A673 (cell line): ENCODE measurements around the gene HBG1. TPM values are rescaled to one million over a fixed set of nuclear protein-coding genes. Genes with fewer than 3 reads are reported as not detected.

ENCODE experiments used
- BruUV-seq: library from RNA; stranded (reverse); fragments of 400-500 nt; replicated peaks from 2 replicates; lab custom pipeline; 2021; lab: Mats Ljungman, UMichigan
- CTCF ChIA-PET: fragments of 300-600 bp; sonication (Branson Sonifier 250); formaldehyde crosslinking; loops from one replicate; lab custom pipeline; 2022; ENCODE audit warnings: antibody characterized with exemption; lab: Charles Lee
- POLR2A ChIA-PET: fragments of 300-600 bp; sonication (Branson Sonifier 250); formaldehyde crosslinking; loops from one replicate; lab custom pipeline; 2022; ENCODE audit warnings: antibody characterized with exemption; ENCODE audit not compliant: low non-redundant PET; lab: Charles Lee
- DNase-seq: peaks from one replicate; pipeline ENCODE4 v3.0.0-alpha.2; 2015; ENCODE audit warnings: low spot score
- H3K27ac ChIP-seq: fragments of 200-600 bp; sonication (generic); 2 replicates; pipeline ENCODE4 v1.5.1; 2016; ENCODE audit warnings: mixed run types, low read depth, mild to moderate bottlenecking, mixed read lengths, antibody characterized with exemption, low read length; ENCODE audit not compliant: poor library complexity, severe bottlenecking
- H3K27me3 ChIP-seq: fragments of 200-600 bp; sonication (generic); replicated peaks from 2 replicates; pipeline ENCODE4 v1.6.1; 2017; ENCODE audit warnings: mixed run types, low read depth, mild to moderate bottlenecking, mixed read lengths, antibody characterized with exemption, low read length; ENCODE audit not compliant: insufficient read depth, poor library complexity
- H3K36me3 ChIP-seq: fragments of 200-600 bp; sonication (generic); 2 replicates; pipeline ENCODE4 v1.6.1; 2016; ENCODE audit warnings: mixed run types, mild to moderate bottlenecking, mixed read lengths, antibody characterized with exemption, low read length; ENCODE audit not compliant: insufficient read depth, poor library complexity, severe bottlenecking
- H3K4me1 ChIP-seq: fragments of 200-600 bp; sonication (generic); 2 replicates; pipeline ENCODE4 v1.6.1; 2017; ENCODE audit warnings: mixed run types, mild to moderate bottlenecking, mixed read lengths, antibody characterized with exemption, low read length; ENCODE audit not compliant: insufficient read depth, poor library complexity, severe bottlenecking
- H3K4me3 ChIP-seq: fragments of 200-600 bp; sonication (generic); 2 replicates; pipeline ENCODE4 v1.5.1; 2016; ENCODE audit warnings: low read depth, mixed run types, mild to moderate bottlenecking, mixed read lengths, low read length; ENCODE audit not compliant: poor library complexity, severe bottlenecking
- H3K9me3 ChIP-seq: fragments of 200-600 bp; sonication (generic); 2 replicates; pipeline ENCODE4 v1.6.1; 2016; ENCODE audit warnings: mixed run types, low read depth, mild to moderate bottlenecking, mixed read lengths, antibody characterized with exemption, low read length; ENCODE audit not compliant: poor library complexity, severe bottlenecking
- CTCF ChIP-seq: fragments of 300-800, 200-600 bp; sonication (generic); conservative IDR thresholded peaks from 2 replicates; pipeline ENCODE4 v1.5.1; 2017; ENCODE audit warnings: low read depth, mild to moderate bottlenecking, antibody characterized with exemption, low read length, moderate library complexity, mixed read lengths
- EZH2 ChIP-seq: fragments of 200-600 bp; sonication (generic); IDR thresholded peaks from 2 replicates; pipeline ENCODE4 v1.6.1; 2017; ENCODE audit warnings: borderline replicate concordance, low read depth, mild to moderate bottlenecking, mixed read lengths, antibody characterized with exemption, low read length; ENCODE audit not compliant: poor library complexity, severe bottlenecking
- intact Hi-C: fragments of 100-400 bp; cut with micrococcal nuclease; formaldehyde crosslinking; loops from one replicate; pipeline ENCODE4 v1.10.0; 2022; ENCODE audit not compliant: unreplicated experiment
- total RNA-seq: library from RNA; stranded (reverse); gene quantifications from 2 replicates; pipeline ENCODE4 v1.2.3, GENCODE V29; 2021

HBG1 gene
- total RNA-seq, 1 experiment from 2014 or later, result not detected

GRCh38 chr11:5246772-5247471, 2.7 kb downstream of the HBG1 start:
- Histone ChIP-seq H3K27me3 (no peaks in the 10 kb centered on the region), H3K9me3 (no peaks in the 10 kb centered on the region), H3K4me3 (no peak overlapping the region), H3K36me3 (no peaks in the 10 kb centered on the region), H3K4me1 (no peaks in the 10 kb centered on the region), H3K27ac (no peak overlapping the region)
- no peak for DNase-seq
- BruUV-seq, result no TSS peak
- intact Hi-C loops, result no loop called here
- CTCF ChIA-PET, result no interaction called here
- POLR2A ChIA-PET, result no interaction called here
- TF ChIP-seq CTCF (no peak), EZH2 (no peak)

- intact Hi-C loops, result no loop called here
- Histone ChIP-seq H3K27me3 (no peaks in the 10 kb centered on the region), H3K4me3 (no peak overlapping the region), H3K9me3 (no peaks in the 10 kb centered on the region), H3K4me1 (no peaks in the 10 kb centered on the region), H3K27ac (no peak overlapping the region), H3K36me3 (no peaks in the 10 kb centered on the region)
- ChIA-PET CTCF (no interaction called here), POLR2A (no interaction called here)
- TF ChIP-seq CTCF (no peak), EZH2 (no peak)
- DNase-seq, result no peak
- no TSS peak for BruUV-seq
Measured at GRCh38 chr11:5245155-5245554, 4.5 kb downstream of the HBG1 start.

GRCh38 chr11:5243816-5244180, 5.9 kb downstream of the HBG1 start:
- CTCF ChIA-PET, result no interaction called here
- Histone ChIP-seq H3K4me3 (no peak overlapping the region), H3K4me1 (no peaks in the 10 kb centered on the region), H3K36me3 (no peaks in the 10 kb centered on the region), H3K9me3 (no peaks in the 10 kb centered on the region), H3K27me3 (no peaks in the 10 kb centered on the region), H3K27ac (no peak overlapping the region)
- TF ChIP-seq CTCF, result no peak
- TF ChIP-seq EZH2, result no peak
- POLR2A ChIA-PET, result no interaction called here
- no peak for DNase-seq
- no TSS peak for BruUV-seq
- intact Hi-C loops, result no loop called here
